Measurements from ENCODE around the gene XRCC1.
A peak's percentile ranks its signal among the peaks of the same experiment; 100 is the strongest.
"Not testable (repeated sequence)": the region's sequence is repeated elsewhere in the genome, so short reads cannot be mapped to it uniquely, and the experiment has no call there.

Gene XRCC1

DNA sequence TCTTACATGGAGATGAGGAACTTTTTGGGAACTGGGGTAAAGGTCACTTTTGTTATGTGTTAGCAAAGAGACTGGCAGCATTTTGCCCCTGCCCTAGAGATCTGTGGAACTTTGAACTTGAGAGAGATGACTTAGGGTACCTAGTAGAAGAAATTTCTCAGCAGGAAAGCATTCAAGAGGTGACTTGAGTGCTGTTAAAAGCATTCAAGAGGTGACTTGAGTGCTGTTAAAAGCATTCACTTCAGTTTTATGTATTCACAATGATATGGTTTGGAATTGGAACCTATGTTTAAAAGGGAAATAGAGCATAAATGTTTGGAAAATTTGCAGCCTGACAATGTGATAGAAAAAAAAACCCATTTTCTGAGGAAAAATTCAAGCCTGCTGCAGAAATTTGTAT, 62.9 kb downstream of the XRCC1 start:
- not testable (repeated sequence) for DNase-seq

DNA sequence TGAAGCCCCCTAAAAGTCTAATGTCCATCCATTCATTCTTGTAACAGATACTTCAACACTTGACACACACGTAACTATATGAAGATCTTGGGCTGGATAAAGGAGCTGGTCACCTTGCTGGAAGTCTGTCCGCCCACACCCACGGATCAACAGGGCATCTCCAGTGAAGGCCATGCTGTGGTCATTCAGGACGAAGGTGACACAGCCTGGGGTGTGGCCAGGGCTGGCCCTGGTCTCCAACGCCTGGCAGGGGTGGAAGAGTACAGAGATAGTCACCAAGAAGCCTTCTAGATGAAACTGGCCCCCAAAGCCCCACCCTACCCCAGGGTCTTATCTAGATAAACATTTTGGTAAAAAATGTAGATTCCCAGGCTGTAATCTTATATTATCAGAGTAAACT, 64.0 kb downstream of the XRCC1 start:
- no peak for DNase-seq

DNA sequence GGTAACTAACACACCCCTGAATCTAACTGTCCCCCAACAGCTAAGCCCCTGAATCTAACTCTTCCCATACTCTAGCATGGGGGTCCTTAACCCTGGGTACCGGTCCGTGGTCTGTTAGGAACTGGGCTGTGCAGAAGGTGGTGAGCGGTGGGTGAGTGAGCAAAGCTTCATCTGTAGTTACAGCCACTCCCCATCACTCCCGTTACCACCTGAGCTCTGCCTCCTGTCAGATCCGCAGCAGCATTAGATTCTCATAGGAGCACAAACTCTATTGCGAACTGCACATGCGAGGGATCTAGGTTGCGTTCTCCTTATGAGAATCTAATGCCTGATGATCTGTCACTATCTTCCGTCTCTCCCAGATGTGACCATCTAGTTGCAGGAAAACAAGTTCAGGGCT, 64.6 kb downstream of the XRCC1 start:
- DNase-seq, result no peak

DNA sequence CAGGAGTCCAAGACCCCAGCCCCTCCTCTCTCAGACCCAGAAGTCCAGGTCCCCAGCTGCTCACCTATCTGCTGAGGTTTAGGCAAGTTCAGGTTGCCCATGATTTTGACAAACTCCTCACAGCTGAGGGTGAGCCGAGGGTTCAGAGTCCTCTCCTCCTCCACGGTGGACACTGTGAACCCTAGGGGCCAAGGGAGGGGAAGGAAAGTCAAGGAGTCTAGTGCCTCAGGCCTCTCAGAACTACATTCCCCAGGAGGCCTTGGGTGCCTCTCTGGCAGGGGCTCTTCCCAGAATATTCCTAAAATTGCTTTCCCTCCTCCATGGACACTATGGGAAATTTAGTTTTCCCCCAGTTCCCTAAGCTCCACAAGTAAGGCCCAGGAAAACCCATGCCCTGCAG, 67.4 kb downstream of the XRCC1 start:
- no peak for DNase-seq

DNA sequence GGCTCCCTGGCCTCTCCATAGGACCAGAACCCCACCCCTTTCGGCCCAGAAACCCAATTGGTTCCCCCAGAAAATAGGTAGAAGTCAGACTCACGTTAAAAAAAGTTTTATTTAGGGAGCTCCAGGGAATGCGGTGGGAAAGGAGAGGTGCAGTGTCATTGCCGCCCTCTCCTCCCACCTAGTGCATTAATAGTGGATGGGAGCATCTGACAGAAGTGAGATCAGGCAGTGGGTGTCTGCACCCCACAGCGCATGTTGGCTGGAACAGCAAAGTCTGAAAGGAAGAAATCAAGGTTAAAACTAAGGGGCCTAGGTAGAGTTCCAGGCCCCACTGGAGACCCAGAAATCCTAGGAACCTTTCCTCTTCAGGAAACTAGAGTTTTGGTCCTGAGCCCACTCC, 68.7 kb downstream of the XRCC1 start:
- no peak for DNase-seq

DNA sequence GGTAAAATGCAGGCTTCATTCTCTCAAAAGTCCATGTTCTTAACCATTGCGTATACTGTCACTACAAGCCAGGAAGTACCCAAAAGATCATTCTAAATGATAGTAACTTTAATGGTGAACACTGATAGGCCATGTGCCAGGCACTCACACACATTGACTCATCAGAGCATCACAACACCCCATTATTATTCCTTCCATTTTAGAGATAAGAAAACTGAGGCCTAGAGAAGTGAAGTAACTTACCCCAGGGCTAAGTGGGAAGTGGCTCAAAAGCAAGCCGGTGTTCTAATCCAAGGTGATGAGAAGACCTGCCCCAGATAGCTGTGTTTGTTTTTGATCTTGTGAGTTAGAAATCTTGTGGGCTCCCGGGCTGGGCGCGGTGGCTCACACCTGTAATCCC, 69.4 kb downstream of the XRCC1 start:
- DNase-seq, result no peak

DNA sequence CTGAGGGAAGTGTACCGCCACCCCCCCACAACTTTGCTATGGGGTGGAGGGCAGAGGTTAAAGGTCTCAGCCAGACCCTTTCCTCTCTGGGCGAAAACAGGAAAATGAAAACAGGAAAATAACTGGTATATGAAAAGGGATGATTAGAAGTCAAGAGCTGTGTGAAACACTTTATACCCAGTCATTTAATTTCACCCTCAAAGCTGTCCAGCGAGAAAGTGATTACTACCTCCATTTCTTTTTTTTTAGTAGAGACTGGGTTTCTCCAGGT, 70.2 kb downstream of the XRCC1 start:
- no peak for DNase-seq

DNA sequence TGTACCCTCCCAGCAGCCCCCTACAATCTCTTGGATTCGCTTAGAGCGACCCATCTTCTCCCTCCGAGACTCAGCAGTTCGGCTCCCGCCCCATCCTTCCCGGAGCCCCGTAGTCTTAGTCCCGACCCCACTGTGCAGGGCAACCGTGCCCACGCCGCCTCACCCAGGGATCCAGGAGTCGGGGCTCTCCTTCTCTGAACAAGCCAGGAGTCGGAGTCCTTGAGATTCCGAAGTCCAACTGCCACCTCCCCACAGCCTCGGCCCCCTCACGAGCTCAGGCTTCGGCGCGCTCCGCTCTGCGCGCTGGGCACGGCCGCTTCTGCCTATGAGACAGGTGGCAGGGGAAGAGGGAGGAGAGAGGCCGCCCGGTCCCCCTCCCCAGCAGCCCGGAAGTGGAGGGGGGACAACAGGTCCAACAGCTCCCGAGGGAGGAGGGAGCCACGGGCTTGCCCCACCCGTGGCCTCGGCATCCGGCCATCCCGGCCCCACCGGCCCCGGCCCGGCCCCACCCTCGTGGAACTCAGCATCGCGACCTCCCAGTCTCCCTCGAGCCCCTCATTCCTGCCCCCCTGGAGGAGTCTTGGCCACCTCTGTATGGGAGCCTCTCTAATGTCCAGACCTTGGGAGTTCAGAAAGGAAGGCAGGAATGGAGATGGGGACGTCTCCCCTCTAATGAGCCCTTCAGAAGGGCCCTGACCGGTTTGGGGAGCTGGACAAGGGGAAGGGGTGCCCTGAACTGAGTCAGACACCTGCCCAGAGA, 70.7 kb downstream of the XRCC1 start, which contains the start of gene PHLDB3:
TSS of gene PHLDB3 (minus strand) at position 321 of the 760 bp plus-strand sequence. CDS start 628 bp downstream, outside the sequence.
- DNase-seq, result no peak

DNA sequence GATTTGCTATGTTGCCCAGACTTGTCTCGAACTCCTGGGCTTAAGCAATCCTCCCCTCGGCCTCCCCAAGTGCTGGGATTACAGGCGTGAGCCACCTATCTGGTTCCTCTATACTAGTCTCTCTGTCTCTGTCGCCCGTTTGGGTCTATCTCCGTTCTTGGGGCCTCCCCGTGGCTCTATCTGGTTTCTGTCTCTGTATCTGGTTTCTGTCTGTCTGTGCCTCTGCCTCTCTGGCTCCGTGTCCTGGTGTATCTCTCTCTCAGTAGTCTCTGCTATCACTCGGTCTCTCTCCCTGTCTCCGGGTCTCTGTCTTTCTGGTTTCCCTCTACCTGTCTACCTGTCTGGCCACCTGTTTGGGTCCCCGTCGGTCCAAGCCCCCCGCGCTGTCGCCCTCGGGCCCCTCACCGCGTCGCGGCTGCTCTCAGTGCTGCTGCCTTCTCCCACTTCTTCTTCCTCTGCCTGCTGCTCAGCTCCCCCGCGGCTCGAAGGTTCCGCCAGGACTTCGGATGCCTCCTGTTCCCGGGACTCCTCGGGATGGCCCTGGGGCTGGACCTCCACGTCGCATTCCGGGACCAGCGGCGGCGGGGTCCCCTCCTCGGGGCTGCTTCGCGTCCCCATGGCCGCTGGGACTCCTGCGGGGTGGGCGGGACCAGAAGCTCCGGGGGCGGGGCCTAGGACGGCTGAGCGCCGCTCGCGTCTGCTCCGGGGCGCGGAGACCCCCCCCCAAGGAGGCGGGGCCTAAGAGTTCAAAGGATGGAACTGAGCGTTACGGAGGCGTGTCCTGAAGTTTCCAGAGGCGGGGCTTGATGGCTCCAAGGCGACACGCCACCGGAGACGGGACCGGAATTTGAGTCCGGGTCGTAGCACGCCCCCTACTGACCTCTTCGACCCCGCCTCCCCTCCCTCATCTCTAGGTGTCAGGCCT, 71.6 kb downstream of the XRCC1 start:
- peak; percentile 95 for DNase-seq

DNA sequence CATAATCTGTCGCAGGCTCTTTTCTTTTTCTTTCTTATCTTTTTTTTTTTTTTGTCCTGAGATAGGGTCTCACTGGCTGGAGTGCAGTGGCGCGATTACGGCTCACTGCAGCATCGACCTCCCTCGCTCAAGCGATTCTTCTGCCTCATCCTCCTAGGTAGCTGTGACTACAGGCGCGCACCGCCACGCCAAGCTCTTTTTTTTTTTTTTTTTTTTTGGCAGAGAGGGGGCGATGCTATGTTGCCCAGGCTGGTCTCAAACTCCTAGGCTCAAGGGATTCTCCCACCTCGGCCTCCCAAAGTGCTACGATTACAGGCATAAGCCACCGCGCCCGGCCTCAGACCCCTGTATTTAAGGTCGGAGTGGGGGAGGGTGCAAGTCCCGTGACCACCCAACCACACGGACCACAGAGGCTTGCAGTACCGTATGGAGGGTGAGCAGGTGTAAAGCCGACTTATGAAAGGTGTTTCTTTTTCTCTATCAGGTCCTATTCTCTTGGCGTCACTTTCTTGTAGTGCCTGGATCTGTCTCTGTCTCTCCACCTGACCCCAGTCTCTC, 72.8 kb downstream of the XRCC1 start:
- no peak for DNase-seq

DNA sequence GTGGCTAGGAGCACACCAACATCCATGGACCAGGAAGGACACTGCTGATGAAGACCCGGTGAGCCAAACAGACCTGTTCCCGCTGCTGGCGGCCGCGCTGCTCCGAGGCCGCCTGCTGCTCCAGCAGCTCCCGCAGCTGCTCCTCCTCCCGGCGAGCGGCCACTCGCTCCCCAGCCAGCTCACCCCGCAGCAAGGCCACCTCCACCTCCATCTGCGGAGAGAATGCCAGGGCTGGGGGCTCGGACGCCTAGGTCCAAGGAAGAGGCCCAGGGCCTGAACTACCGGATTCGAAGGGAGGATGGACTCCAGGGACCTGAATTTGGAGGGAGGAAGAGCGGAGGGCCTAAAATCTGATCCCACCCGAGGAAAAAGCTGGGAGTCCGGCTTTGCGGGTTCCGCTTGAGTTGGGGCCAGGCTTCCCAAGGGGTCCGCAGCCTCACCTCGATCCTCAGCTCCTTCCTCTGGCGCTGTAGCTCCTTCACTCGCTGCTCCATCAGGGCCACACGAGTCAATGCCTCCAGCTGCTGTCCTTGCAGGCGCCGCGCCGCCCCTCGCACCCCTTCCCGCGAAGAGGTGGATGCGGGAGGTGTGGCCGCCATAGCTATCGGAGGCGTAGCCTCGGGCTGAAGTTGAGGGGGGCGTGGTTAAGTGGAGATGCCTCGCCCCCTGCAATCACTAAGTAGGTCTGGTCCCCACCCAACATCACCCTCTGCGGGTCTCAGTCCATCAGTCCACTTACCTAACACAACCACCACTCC, 73.5 kb downstream of the XRCC1 start:
- DNase-seq, result no peak

DNA sequence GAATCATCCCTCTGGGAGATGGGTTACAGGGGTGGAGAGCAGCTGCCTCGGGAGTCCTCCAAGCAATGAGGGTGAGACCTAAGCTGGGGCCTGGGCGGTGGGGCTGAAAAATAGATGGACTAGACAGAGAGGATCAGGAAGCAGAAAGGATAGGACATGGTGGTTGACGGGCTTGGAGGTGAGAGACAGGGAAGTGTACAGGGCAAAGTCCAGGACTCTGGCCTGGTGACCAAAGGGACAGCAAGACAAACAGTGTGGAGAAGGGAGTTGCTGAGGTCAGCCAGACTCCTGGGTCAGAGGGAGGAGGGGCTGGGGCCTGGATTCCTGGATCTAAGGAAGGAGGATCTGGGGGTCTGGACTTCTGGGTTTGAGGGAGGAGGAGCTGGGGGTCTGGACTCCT, 76.3 kb downstream of the XRCC1 start:
- DNase-seq, result no peak

DNA sequence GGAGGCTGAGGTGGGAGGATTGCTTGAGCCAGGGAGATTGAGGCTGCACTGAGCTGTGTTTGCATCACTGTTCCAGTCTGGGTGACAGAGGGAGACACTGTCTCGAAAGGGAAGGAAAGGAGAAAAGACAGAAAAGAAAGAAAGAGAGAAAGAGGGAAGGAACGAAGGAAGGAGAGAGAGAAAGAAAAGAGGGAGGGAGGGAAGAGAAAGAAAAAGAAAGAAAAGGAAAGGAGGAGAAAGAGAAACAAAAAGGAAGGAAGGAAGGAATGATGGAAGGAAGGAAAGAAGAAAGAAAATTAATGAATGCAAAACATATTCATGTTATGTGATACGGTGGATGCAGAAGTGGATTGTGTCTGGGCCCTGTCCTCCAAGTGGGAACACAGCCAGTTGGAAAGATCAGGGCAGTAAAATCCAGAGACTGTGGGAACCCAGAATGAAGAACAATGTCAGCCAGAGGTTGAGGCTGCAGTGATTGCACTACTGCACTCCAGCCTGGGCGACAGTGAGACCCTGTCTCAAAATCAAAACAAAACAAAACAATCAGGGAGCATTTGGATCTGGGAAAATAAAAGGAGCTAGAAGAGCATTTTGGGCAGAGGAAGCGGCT, 77.0 kb downstream of the XRCC1 start:
- no peak for DNase-seq

DNA sequence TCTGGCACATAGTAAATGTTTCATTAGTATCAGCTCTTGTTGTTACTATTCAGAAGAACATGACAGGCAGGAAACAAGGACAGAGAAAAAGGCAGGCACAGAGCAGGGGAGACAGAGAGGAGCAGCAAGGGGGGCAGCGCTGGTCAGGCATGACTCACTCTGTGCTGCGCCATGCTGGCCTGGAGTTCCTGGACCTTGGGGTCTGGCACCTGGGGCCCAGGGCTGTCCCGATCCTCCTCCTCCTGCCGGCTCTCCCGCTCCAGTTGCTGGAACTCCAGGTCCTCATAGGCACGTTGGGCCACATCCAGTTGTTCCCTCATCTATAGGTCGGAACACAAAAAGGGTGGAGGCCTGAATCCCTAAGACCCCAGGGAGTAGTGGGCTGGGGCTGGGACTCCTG, 78.4 kb downstream of the XRCC1 start:
- no peak for DNase-seq

DNA sequence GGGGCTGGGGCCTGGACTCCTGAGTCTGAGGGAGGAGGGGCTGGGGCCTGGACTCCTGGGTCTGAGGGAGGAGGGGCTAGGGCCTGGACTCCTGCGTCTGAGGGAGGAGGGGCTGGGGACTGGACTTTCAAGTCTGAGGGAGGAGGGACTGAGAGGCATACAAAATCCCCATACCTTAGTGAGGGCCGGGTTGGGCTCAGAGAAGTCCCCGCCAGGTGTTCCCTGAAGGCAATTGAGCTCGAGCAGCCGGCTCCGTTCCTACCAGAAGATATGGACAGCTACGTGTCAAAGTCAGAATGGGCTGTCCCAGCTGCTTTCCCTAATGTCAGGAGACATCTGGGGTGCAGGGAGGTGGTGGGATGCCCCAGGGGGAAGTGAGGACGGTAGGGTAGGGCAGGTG, 80.2 kb downstream of the XRCC1 start:
- DNase-seq, result no peak
